Measurements from ENCODE around the gene MBTPS1. TPM values are rescaled to one million over a fixed set of nuclear protein-coding genes. Genes with fewer than 3 reads are reported as not detected.

Gene MBTPS1
- total and polyA plus RNA-seq, 9 of the 15 experiments (the other 6 are each of a cell fraction or from before 2014, with no cell fraction given): 2.8 to 57.6 (median 43.8) TPM

GRCh38 chr16:84109598-84110335 is 7.0 kb downstream of the MBTPS1 start:
- peaks cover 20% of the 10 kb centered on the region for H4K20me1 ChIP-seq (replicated peaks; ENCODE audit: control insufficient read depth, insufficient read depth, low read length)
- ChIA-PET POLR2A (interaction anchor here (0.6 to 2.0 kb wide), 4 partner anchors 29 to 209 kb away, joined by 3 to 10 read pairs (median 3); partner anchors contain the start of gene TAF1C), CTCF (ENCODE audit: low intra/inter-chr PET ratio) (no interaction called here)

More at GRCh38 chr16:84109598-84110335, 7.0 kb downstream of the MBTPS1 start:
- H3K9ac ChIP-seq (ENCODE audit: insufficient read depth in 1 of 2, low read depth in 2 of 2, low read length in 2 of 2): no peak overlapping the region
- in situ Hi-C loops (cut with MboI): no loop called here
- H3K4me2 ChIP-seq (ENCODE audit: insufficient read depth, low read length): no peak overlapping the region
- no peak for FAIRE-seq
- no peak overlapping the region for H3K4me3 ChIP-seq
- H3K36me3 ChIP-seq (ENCODE audit: control insufficient read depth, insufficient read depth, low read length): peaks cover 26% of the 10 kb centered on the region; the same call in 2 of the 3 replicates
- H3K27me3 ChIP-seq (ENCODE audit: control insufficient read depth in 2 of 2, insufficient read depth in 2 of 2, low read length in 2 of 2): no peaks in the 10 kb centered on the region
- peaks cover 0 to 7% of the 10 kb centered on the region in 2 experiments; a peak in 2 of 5 replicates for H3K4me1 ChIP-seq (replicated peaks in 1 of 2; ENCODE audit: control insufficient read depth in 2 of 2, insufficient read depth in 2 of 2, low read length in 2 of 2)
- H3K9me1 ChIP-seq (ENCODE audit: control insufficient read depth, insufficient read depth, low read length): no peaks in the 10 kb centered on the region
- no peak for DNase-seq (ENCODE audit: extremely low read depth in 1 of 4, low spot score in 3 of 4)
- no peak for ATAC-seq
- TF ChIP-seq ZNF41 (CRISPR knock-in tag; conservative IDR thresholded peaks at IDR 0.05) (no peak), SREBF2 (CRISPR knock-in tag; IDR thresholded peaks at IDR 0.05) (no peak), PCBP1 (IDR thresholded peaks at IDR 0.05; ENCODE audit: low read depth, low read length, poor library complexity, severe bottlenecking) (no peak), BCOR (IDR thresholded peaks at IDR 0.05) (no peak), E4F1 (CRISPR knock-in tag; IDR thresholded peaks at IDR 0.05; ENCODE audit: borderline replicate concordance) (no peak), ZFP36 (IDR thresholded peaks at IDR 0.05; ENCODE audit: low read depth, low read length, partially characterized antibody) (no peak), BHLHE40 (IDR thresholded peaks at IDR 0.05; ENCODE audit: low read length) (no peak), ZFPM2 (CRISPR knock-in tag; IDR thresholded peaks at IDR 0.05) (no peak), RHOXF2B (CRISPR knock-in tag; conservative IDR thresholded peaks at IDR 0.05) (no peak), CEBPZ (IDR thresholded peaks at IDR 0.05; ENCODE audit: borderline replicate concordance, low read depth, low read length) (no peak), KLF13 (tag; IDR thresholded peaks at IDR 0.05; ENCODE audit: borderline replicate concordance, low read depth) (no peak), TCF3 (CRISPR knock-in tag; IDR thresholded peaks at IDR 0.05) (no peak), RAD21 (CRISPR knock-in tag; conservative IDR thresholded peaks at IDR 0.05 in 1 of 2, IDR thresholded peaks at IDR 0.05 in 1 of 2) (no peak), HCFC1 (IDR thresholded peaks at IDR 0.05; ENCODE audit: low read depth, low read length) (no peak), DDX20 (tag; IDR thresholded peaks at IDR 0.05; ENCODE audit: low read depth) (no peak), SMAD3 (CRISPR knock-in tag; conservative IDR thresholded peaks at IDR 0.05) (no peak), SRSF9 (IDR thresholded peaks at IDR 0.05; ENCODE audit: borderline replicate concordance, low read depth, low read length) (no peak), NBN (IDR thresholded peaks at IDR 0.05; ENCODE audit: low read depth) (no peak)
- no peak overlapping the region for H2AFZ ChIP-seq (ENCODE audit: low read depth, low read length)
- peaks cover 77% of the 10 kb centered on the region for H3K79me2 ChIP-seq (ENCODE audit: control insufficient read depth, insufficient read depth, low read length)
- BruUV-seq (replicated peaks): no TSS peak
- 79% methylated on average over 6 of the region's 6 CpGs for WGBS (ENCODE audit: insufficient coverage, low coverage, missing lambda C conversion rate)
- intact Hi-C loops (cut with micrococcal nuclease): no loop called here
- no peaks in the 10 kb centered on the region for H3K9me3 ChIP-seq (replicated peaks; ENCODE audit: control insufficient read depth, insufficient read depth, low read depth, low read length)
- no peak overlapping the region for H3K27ac ChIP-seq (ENCODE audit: extremely low read depth, low read depth, low read length)
